SK-N-SH (cell line): Measurements from ENCODE around the gene CACNA2D4.

Experiments used
- JUND ChIP-seq: IDR thresholded peaks from 2 replicates; pipeline ENCODE4 v1.4.0; 2012
- NRF1 ChIP-seq: IDR thresholded peaks from 2 replicates; pipeline ENCODE4 v1.6.1; 2012; ENCODE audit warnings: low read depth, mild to moderate bottlenecking, low read length
- POLR2AphosphoS5 ChIP-seq: IDR thresholded peaks from 2 replicates; pipeline ENCODE4 v1.6.1; 2012; ENCODE audit warnings: low read depth, low read length
- RXRA ChIP-seq: IDR thresholded peaks from 2 replicates; pipeline ENCODE4 v1.4.0; 2012; ENCODE audit warnings: low read depth, mild to moderate bottlenecking, borderline replicate concordance
- TCF12 ChIP-seq: IDR thresholded peaks from 2 replicates; pipeline ENCODE4 v1.4.0; 2012
- TF ChIP-seq, protein P1 (sequence below): fragments of 200-600 bp; sonication (generic); IDR thresholded peaks from 2 replicates; pipeline ENCODE4 v1.6.1; 2017; ENCODE audit warnings: antibody characterized with exemption, mild to moderate bottlenecking, moderate library complexity

GRCh38 chr12:1956716-1957115 lies 38.3 kb upstream of the CACNA2D4 start:
- TF ChIP-seq POLR2AphosphoS5 (no peak), TCF12 (no peak), JUND (no peak), NRF1 (no peak), RXRA (no peak)
- TF ChIP-seq, protein P1, sequence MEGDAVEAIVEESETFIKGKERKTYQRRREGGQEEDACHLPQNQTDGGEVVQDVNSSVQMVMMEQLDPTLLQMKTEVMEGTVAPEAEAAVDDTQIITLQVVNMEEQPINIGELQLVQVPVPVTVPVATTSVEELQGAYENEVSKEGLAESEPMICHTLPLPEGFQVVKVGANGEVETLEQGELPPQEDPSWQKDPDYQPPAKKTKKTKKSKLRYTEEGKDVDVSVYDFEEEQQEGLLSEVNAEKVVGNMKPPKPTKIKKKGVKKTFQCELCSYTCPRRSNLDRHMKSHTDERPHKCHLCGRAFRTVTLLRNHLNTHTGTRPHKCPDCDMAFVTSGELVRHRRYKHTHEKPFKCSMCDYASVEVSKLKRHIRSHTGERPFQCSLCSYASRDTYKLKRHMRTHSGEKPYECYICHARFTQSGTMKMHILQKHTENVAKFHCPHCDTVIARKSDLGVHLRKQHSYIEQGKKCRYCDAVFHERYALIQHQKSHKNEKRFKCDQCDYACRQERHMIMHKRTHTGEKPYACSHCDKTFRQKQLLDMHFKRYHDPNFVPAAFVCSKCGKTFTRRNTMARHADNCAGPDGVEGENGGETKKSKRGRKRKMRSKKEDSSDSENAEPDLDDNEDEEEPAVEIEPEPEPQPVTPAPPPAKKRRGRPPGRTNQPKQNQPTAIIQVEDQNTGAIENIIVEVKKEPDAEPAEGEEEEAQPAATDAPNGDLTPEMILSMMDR = no peak
